Ovary (tissue), 9 donors: Measurements from ENCODE around the gene IL12RB1. TPM values are rescaled to one million over a fixed set of nuclear protein-coding genes. Genes with fewer than 3 reads are reported as not detected.

ENCODE experiments used
- DNase-seq, 5 donors: peaks; one replicate each; pipeline ENCODE4 v3.0.0-alpha.2; 2019 to 2020
- H3K27ac ChIP-seq, 2 donors: fragments of 200-600 bp; one replicate each; pipeline versions ENCODE4 v1.5.1 to v1.8.0; 2019 to 2022
- H3K27me3 ChIP-seq: fragments of 200-600 bp; one replicate; pipeline ENCODE4 v1.8.0; 2022
- H3K36me3 ChIP-seq: fragments of 200-600 bp; sonication (generic); one replicate; pipeline ENCODE4 v1.5.1; 2019
- H3K4me1 ChIP-seq: one replicate; pipeline ENCODE4 v1.8.1; 2013; ENCODE audit warnings: mild to moderate bottlenecking, moderate library complexity; ENCODE audit not compliant: insufficient read depth
- H3K4me3 ChIP-seq: fragments of 200-600 bp; sonication (generic); one replicate; pipeline ENCODE4 v1.5.1; 2017
- H3K9me3 ChIP-seq, 2 donors: fragments of 200-600 bp in 1 of 2; sonication (generic) in 1 of 2; one replicate each; pipeline versions ENCODE4 v1.5.1 to v1.8.1; 2013 to 2019; ENCODE audit warnings: mild to moderate bottlenecking in 1 of 2, moderate library complexity in 1 of 2
- CTCF ChIP-seq, 3 donors: fragments of 450-650 bp in 2 of 3; fragments of 200-600 bp in 1 of 3; IDR thresholded peaks; one replicate each; pipeline versions ENCODE4 v1.5.1 to v1.8.0; 2016 to 2022; ENCODE audit warnings: antibody characterized with exemption in 3 of 3, mild to moderate bottlenecking in 1 of 3
- EP300 ChIP-seq: sonication (generic); formaldehyde crosslinking; IDR thresholded peaks from one replicate; pipeline ENCODE4 v1.6.1; 2017; ENCODE audit warnings: antibody characterized with exemption
- POLR2A ChIP-seq: fragments of 450-650 bp; IDR thresholded peaks from one replicate; pipeline ENCODE4 v1.6.1; 2017; ENCODE audit warnings: antibody characterized with exemption, mild to moderate bottlenecking, moderate library complexity
- WGBS, 3 donors: extraction: QIAGEN DNeasy Blood & Tissue Kit in 1 of 3; methylation state at CpG; one replicate each; pipeline versions ENCODE4 v1.1.5 to v1.1.7; 2013 to 2017; 5-methylcytosine and 5-hydroxymethylcytosine counted together
- intact Hi-C, 4 donors: fragments of 100-400 bp; cut with DNase I; formaldehyde crosslinking; loops; one replicate each; pipeline versions ENCODE4 v1.11.0 to v1.15.1; 2022 to 2023
- polyA plus RNA-seq, 2 donors: library from polyadenylated mRNA; stranded (reverse); fragments of 200-250 nt in 1 of 2; fragments of 350-450 nt in 1 of 2; fragmentation: Illumina TruSeq in 1 of 2; extraction: RNeasy Lipid Tissue Mini Kit (QIAGEN cat#74804) in 1 of 2; gene quantifications; one replicate each; pipeline ENCODE4 v1.2.3, GENCODE V29; 2013 to 2014
- total RNA-seq, 7 donors: library from RNA; depleted of rRNA in 2 of 7; stranded (reverse); fragments of >200 nt in 2 of 7; fragmentation: NEBNext Ultra II Directional in 3 of 7; extraction: Animal tissue kit (Norgen Biotek cat#: 25700) in 3 of 7; gene quantifications; one replicate each; pipeline versions ENCODE4 v1.1.0 to v1.2.4, GENCODE V29; 2016 to 2023
- donor health status: DM: no; HTN: no; CAD: no; lungs with moderate emphysema.
- donor health status: DM: no; HTN: no; CAD: no.
- donor health status: Bipolar disorder and iron deficiency.
- donor health status: DM: yes; HTN: yes; CAD: no.
- donor health status: DM: no; HTN: no; CAD: no.
- donor health status: DM: yes; HTN: yes; CAD: no.

IL12RB1 gene
- total and polyA plus RNA-seq, 9 donors, result 0.22 to 0.89 (median 0.57) TPM

DNA sequence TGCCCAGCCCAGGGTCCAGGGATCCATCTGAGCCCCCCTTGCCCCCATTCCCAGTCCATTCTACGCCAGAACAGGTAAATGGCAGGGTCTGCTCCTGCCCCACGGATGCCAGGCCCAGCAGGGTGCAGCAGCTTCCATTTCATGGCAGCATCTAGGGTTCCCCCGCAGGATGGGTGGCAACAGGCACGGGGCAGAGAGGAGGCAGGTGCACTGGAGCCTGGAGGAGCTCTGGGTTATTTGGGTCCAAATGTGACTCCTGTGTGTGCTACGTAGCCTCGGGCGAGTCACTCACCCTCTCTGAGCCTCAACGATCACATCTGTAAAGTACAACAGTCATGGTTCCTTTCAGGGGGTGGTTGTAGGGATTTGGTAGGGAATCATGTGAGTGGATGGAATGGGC lies 27.4 kb downstream of the IL12RB1 start:
- WGBS, 3 donors, result 61 to 71% (median 69%) methylated on average over 8 of the region's 8 CpGs
- DNase-seq, result no peak

GRCh38 chr19:18058208-18059009 lies 28.3 kb downstream of the IL12RB1 start:
- intact Hi-C loops, result loop anchor here (2.0 to 5.0 kb wide), 3 partner anchors 41 to 52 kb away; partner anchors contain the start of gene ARRDC2 (in 1 of the 4)
- peak overlapping the region; percentile 12 for H3K4me3 ChIP-seq
- no peaks in the 10 kb centered on the region for H3K9me3 ChIP-seq
- TF ChIP-seq CTCF (IDR thresholded peaks at IDR 0.05), result peak; percentile 83 to 92 (median 87)
- no peak for TF ChIP-seq EP300
- TF ChIP-seq POLR2A, result no peak
- peak; percentile 63 to 86 (median 80) for DNase-seq
- 2 to 3% (median 3%) methylated on average over 33 to 34 of the region's 34 CpGs for WGBS, 3 donors
- no peaks in the 10 kb centered on the region for H3K36me3 ChIP-seq
- no peaks in the 10 kb centered on the region for H3K27me3 ChIP-seq
- no peaks in the 10 kb centered on the region for H3K4me1 ChIP-seq
- no peak overlapping the region for H3K27ac ChIP-seq

More for the DNA sequence above, 27.4 kb downstream of the IL12RB1 start:
- Histone ChIP-seq H3K4me3 (no peak overlapping the region), H3K9me3 (no peaks in the 10 kb centered on the region), H3K27ac (no peak overlapping the region), H3K36me3 (no peaks in the 10 kb centered on the region), H3K4me1 (no peaks in the 10 kb centered on the region), H3K27me3 (no peaks in the 10 kb centered on the region)
- TF ChIP-seq EP300 (no peak), POLR2A (no peak), CTCF (IDR thresholded peaks at IDR 0.05) (no peak)
- intact Hi-C loops, result loop anchor here (2.0 to 5.0 kb wide), 3 partner anchors 42 to 52 kb away; partner anchors contain the start of gene ARRDC2 (in 1 of the 4)

DNA sequence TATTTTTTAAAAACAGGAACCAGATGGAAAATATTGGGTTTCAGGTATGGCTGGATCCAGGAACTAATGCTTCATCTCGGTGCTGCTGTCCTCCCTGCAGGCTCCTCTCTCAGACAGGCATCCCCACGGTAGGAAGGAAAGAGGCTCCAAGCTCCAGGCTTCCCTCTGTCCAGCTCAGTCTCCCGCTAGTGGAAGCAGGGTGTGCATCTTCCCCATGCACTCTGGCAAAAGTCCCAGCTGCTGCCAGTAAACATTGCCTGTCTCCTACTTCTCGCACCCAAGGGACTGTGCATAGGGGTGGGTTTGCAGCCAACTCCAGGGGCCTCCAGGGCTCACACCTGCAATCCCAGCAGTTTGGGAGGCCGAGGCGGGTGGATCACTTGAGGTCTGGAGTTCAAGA lies 29.2 kb downstream of the IL12RB1 start:
- H3K27ac ChIP-seq, result no peak overlapping the region
- 50 to 67% (median 62%) methylated on average over 6 of the region's 6 CpGs for WGBS, 3 donors
- DNase-seq, result peak in 2 of 5 donors; percentile 27 to 39
- no peaks in the 10 kb centered on the region for H3K9me3 ChIP-seq
- no peak for TF ChIP-seq POLR2A
- no peak for TF ChIP-seq EP300
- no peak for TF ChIP-seq CTCF (IDR thresholded peaks at IDR 0.05)
- H3K36me3 ChIP-seq, result no peaks in the 10 kb centered on the region
- H3K27me3 ChIP-seq, result no peaks in the 10 kb centered on the region
- H3K4me1 ChIP-seq, result no peaks in the 10 kb centered on the region
- no peak overlapping the region for H3K4me3 ChIP-seq
- intact Hi-C loops, result loop anchor here in 1 of 4 donors (5.0 kb wide), 1 partner anchor 40 kb away; no protein-coding TSS in a partner anchor

DNA sequence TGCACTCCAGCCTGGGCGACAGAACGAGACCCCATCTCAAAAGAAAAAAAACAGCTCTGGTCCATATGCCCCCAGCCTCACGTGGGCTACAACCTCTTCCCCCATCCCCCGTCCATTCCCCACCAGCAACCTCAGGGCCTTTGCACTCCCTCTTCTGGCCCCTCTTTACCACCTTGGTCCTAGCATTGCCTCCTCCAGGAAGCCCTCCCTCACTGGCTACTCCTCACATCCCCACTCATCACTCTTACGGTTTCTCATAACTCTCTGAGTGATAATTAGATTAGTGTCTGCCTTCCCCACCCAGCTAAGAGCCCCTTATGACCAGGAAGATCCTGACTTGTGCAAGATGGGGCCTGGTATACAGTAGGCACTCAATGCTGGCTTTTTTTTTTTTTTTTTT lies 30.8 kb downstream of the IL12RB1 start:
- Histone ChIP-seq H3K9me3 (no peaks in the 10 kb centered on the region), H3K27ac (no peak overlapping the region), H3K4me1 (peaks cover 2% of the 10 kb centered on the region), H3K27me3 (no peaks in the 10 kb centered on the region), H3K4me3 (no peak overlapping the region), H3K36me3 (no peaks in the 10 kb centered on the region)
- TF ChIP-seq CTCF (IDR thresholded peaks at IDR 0.05) (no peak), EP300 (no peak), POLR2A (no peak)
- WGBS, 3 donors, result 73 to 77% (median 76%) methylated on average over 5 of the region's 5 CpGs
- intact Hi-C loops, result loop anchor here in 1 of 4 donors (5.0 kb wide), 1 partner anchor 39 kb away; no protein-coding TSS in a partner anchor
- no peak for DNase-seq
